Thymus (tissue), 11 donors: ENCODE results near the gene ALOX5. TPM values are rescaled to one million over a fixed set of nuclear protein-coding genes. Genes with fewer than 3 reads are reported as not detected.

Experiments
- DNase-seq, 9 donors: peaks; one replicate each; pipeline ENCODE4 v3.0.0-alpha.2; 2013; ENCODE audit warnings: low spot score in 9 of 9, low read depth in 6 of 9, missing footprints in 1 of 9
- H3K27ac ChIP-seq, 2 donors: one replicate each; pipeline ENCODE4 v1.5.1; 2013; ENCODE audit warnings: control low read depth in 1 of 2, low read depth in 1 of 2, low read length in 1 of 2, mild to moderate bottlenecking in 1 of 2, moderate library complexity in 1 of 2
- H3K27me3 ChIP-seq, 2 donors: one replicate each; pipeline ENCODE4 v1.5.1; 2013; ENCODE audit warnings: low read length in 1 of 2; ENCODE audit not compliant: control insufficient read depth in 2 of 2, insufficient read depth in 1 of 2
- H3K36me3 ChIP-seq, 2 donors: one replicate each; pipeline ENCODE4 v1.5.1; 2013; ENCODE audit warnings: low read length in 1 of 2, mild to moderate bottlenecking in 1 of 2, moderate library complexity in 1 of 2; ENCODE audit not compliant: control insufficient read depth in 2 of 2, insufficient read depth in 2 of 2
- H3K4me1 ChIP-seq, 2 donors: one replicate each; pipeline ENCODE4 v1.5.1; 2013; ENCODE audit warnings: low read length in 2 of 2; ENCODE audit not compliant: control insufficient read depth in 2 of 2, insufficient read depth in 2 of 2
- H3K4me3 ChIP-seq, 2 donors: one replicate each; pipeline ENCODE4 v1.5.1; 2013; ENCODE audit warnings: low read length in 2 of 2, control low read depth in 1 of 2, mild to moderate bottlenecking in 1 of 2
- H3K9me3 ChIP-seq, 2 donors: one replicate each; pipeline ENCODE4 v1.5.1; 2013; ENCODE audit warnings: low read length in 1 of 2, mild to moderate bottlenecking in 1 of 2; ENCODE audit not compliant: control insufficient read depth in 2 of 2, insufficient read depth in 1 of 2
- whole genome bisulfite sequencing: extraction: QIAGEN DNeasy Blood & Tissue Kit; methylation state at CpG from one replicate; pipeline ENCODE4 v1.1.7; 2013; 5-methylcytosine and 5-hydroxymethylcytosine counted together
- polyA plus RNA-seq: library from polyadenylated mRNA; stranded (reverse); fragments of 200-250 nt; gene quantifications from one replicate; pipeline ENCODE4 v1.2.3, GENCODE V29; 2013
- total RNA-seq: library from RNA; stranded (reverse); fragments of 120-200 nt; gene quantifications from one replicate; pipeline ENCODE4 v1.2.4, GENCODE V29; 2013
- donor health status: healthy.

The ALOX5 gene
- total and polyA plus RNA-seq, 2 donors = 6.7 to 18.9 TPM

GRCh38 chr10:45441239-45442190 lies 67.5 kb downstream of the ALOX5 start:
- H3K27me3 ChIP-seq = no peaks in the 10 kb centered on the region
- no peaks in the 10 kb centered on the region for H3K36me3 ChIP-seq
- 93% methylated on average over 13 of the region's 13 CpGs for WGBS
- no peak overlapping the region for H3K4me3 ChIP-seq
- H3K9me3 ChIP-seq = no peaks in the 10 kb centered on the region
- no peak overlapping the region for H3K27ac ChIP-seq
- no peak for DNase-seq
- H3K4me1 ChIP-seq = peaks cover 0 to 29% of the 10 kb centered on the region in 2 donors

GRCh38 chr10:45442251-45442650 lies 68.2 kb downstream of the ALOX5 start:
- Histone ChIP-seq H3K27ac (no peak overlapping the region), H3K27me3 (no peaks in the 10 kb centered on the region), H3K36me3 (no peaks in the 10 kb centered on the region), H3K9me3 (no peaks in the 10 kb centered on the region), H3K4me3 (no peak overlapping the region), H3K4me1 (peaks cover 0 to 29% of the 10 kb centered on the region in 2 donors)
- DNase-seq = no peak
- WGBS = 92% methylated on average over 6 of the region's 6 CpGs

DNA sequence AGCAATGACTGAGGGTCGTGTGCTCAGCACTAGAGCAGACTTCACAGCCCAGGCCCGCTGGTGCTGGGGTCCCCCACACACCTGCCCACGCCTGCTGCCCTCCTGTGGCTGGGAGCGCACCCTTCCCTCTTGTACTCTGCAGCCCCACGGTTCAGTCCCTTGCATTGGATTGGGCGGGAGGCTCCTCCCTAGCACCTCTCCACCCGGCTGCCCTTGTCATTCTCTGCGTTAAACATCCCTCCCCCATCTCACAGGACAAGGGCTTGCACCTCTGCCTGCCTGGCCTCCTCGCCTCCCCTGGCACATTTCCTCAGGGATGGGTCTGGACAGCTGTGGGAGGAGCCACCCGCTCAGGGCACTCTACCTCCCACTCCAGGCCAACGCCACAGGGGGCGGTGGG lies 68.6 kb downstream of the ALOX5 start:
- no peaks in the 10 kb centered on the region for H3K27me3 ChIP-seq
- WGBS = 79% methylated on average over 12 of the region's 12 CpGs
- peak in 1 of 9 donors; percentile 54 for DNase-seq

GRCh38 chr10:45443101-45444009 lies 69.3 kb downstream of the ALOX5 start:
- Histone ChIP-seq H3K36me3 (no peaks in the 10 kb centered on the region), H3K9me3 (no peaks in the 10 kb centered on the region), H3K27me3 (no peaks in the 10 kb centered on the region), H3K27ac (no peak overlapping the region), H3K4me3 (no peak overlapping the region), H3K4me1 (peaks cover 0 to 29% of the 10 kb centered on the region in 2 donors)
- DNase-seq = no peak
- 97% methylated on average over 76 of the region's 76 CpGs for WGBS

More for the DNA sequence above, 68.6 kb downstream of the ALOX5 start:
- no peaks in the 10 kb centered on the region for H3K36me3 ChIP-seq
- no peaks in the 10 kb centered on the region for H3K9me3 ChIP-seq
- no peak overlapping the region for H3K27ac ChIP-seq
- peaks cover 0 to 29% of the 10 kb centered on the region in 2 donors for H3K4me1 ChIP-seq
- H3K4me3 ChIP-seq = no peak overlapping the region

GRCh38 chr10:45444022-45444421 lies 70.0 kb downstream of the ALOX5 start:
- Histone ChIP-seq H3K4me1 (peaks cover 0 to 29% of the 10 kb centered on the region in 2 donors), H3K27me3 (no peaks in the 10 kb centered on the region), H3K4me3 (no peak overlapping the region), H3K36me3 (no peaks in the 10 kb centered on the region), H3K9me3 (no peaks in the 10 kb centered on the region), H3K27ac (no peak overlapping the region)
- 98% methylated on average over 24 of the region's 24 CpGs for WGBS
- DNase-seq = no peak

DNA sequence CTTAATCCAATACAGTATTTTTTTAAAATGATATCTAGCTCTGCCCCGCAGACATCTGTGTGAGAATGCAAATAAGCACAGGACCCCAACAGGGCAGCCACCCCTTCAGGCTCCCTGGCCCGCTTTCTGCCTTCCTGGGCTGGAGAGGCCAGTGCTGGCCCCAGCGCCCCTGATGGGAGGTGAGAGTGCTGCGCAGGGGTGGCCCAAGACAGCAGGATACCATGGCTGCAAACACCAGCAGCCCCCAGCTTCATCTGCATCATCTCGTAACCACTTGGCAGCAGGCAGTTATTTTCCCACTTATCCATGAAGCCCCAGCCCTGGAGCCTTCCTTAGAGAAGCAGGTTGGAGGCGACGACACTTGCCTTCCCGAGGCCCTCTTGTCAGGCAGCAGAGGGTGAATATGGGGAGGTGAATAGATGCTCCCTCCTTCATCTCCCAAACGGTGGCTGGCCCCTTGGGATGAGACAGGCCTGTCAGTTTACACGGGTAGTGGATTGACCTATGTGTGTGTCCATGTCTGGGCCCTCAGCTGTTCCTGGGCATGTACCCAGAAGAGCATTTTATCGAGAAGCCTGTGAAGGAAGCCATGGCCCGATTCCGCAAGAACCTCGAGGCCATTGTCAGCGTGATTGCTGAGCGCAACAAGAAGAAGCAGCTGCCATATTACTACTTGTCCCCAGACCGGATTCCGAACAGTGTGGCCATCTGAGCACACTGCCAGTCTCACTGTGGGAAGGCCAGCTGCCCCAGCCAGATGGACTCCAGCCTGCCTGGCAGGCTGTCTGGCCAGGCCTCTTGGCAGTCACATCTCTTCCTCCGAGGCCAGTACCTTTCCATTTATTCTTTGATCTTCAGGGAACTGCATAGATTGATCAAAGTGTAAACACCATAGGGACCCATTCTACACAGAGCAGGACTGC lies 71.2 kb downstream of the ALOX5 start:
- Histone ChIP-seq H3K4me1 (peaks cover 0 to 23% of the 10 kb centered on the region in 2 donors), H3K9me3 (no peaks in the 10 kb centered on the region), H3K27me3 (no peaks in the 10 kb centered on the region), H3K36me3 (no peaks in the 10 kb centered on the region), H3K4me3 (no peak overlapping the region), H3K27ac (no peak overlapping the region)
- no peak for DNase-seq
- WGBS = 96% methylated on average over 19 of the region's 19 CpGs

GRCh38 chr10:45446858-45447257 lies 72.8 kb downstream of the ALOX5 start:
- no peak overlapping the region for H3K4me3 ChIP-seq
- no peak for DNase-seq
- no peaks in the 10 kb centered on the region for H3K36me3 ChIP-seq
- H3K27me3 ChIP-seq = no peaks in the 10 kb centered on the region
- no peak overlapping the region for H3K27ac ChIP-seq
- 97% methylated on average over 7 of the region's 7 CpGs for WGBS
- H3K9me3 ChIP-seq = no peaks in the 10 kb centered on the region
- H3K4me1 ChIP-seq = peaks cover 0 to 7% of the 10 kb centered on the region in 2 donors

GRCh38 chr10:45447416-45447815 lies 73.4 kb downstream of the ALOX5 start:
- H3K9me3 ChIP-seq = no peaks in the 10 kb centered on the region
- peaks cover 0 to under 1% of the 10 kb centered on the region in 2 donors for H3K4me1 ChIP-seq
- H3K27ac ChIP-seq = no peak overlapping the region
- WGBS = 86% methylated on average over 2 of the region's 2 CpGs
- no peaks in the 10 kb centered on the region for H3K36me3 ChIP-seq
- H3K4me3 ChIP-seq = no peak overlapping the region
- no peak for DNase-seq
- no peaks in the 10 kb centered on the region for H3K27me3 ChIP-seq
